HG03103 (cell line): Measurements from ENCODE around the gene ICAM4.
A peak's percentile ranks its signal among the peaks of the same experiment; 100 is the strongest.

Experiments
- ATAC-seq: cut with Tn5 transposase; IDR thresholded peaks from one replicate; pipeline ENCODE4 v1.9.1; 2021; ENCODE audit warnings: low read depth; ENCODE audit not compliant: unreplicated experiment

Gene ICAM4

DNA sequence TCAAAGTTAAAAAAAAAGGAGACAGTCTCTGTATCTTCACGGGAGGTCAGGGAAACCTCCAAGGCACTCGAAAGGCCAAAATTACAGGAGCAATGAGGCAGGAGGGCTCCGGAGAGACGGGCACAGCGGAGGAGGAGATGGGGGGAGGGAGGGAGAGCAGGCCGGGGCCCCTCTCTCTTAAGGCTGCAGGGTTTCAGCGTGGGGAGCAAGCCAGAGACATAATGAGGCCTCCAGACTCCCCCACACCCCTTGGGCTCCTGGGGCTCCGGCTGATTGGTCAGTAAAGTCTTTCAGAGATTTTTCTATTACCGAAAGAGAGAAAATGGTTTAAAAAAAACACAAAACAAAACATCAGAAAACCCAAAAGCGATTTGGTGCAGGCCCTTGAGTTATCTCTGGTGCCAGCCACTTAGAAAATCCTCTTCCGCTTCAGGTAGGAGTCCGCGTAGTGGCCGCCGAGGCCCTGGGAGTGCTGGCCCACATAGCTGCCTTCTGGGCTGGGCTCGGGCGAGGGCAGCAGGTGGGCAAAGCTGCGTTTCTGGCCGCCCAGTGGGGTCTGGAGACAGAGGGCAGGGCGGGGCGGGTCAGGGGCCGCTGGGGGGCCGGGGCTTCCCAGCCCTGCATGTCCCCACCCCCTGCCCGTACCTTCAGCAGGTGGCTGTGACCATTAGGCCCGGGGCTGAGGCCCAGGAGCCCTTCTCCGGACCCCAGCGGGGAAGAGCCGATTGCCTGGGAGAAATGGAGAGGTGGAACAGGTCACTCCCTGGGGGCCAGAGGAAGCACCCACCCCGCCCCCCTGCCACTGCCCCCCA is 30.5 kb downstream of the ICAM4 start:
- no peak for ATAC-seq

GRCh38 chr19:10317857-10318462 is 31.2 kb downstream of the ICAM4 start:
- no peak for ATAC-seq

- ATAC-seq: no peak
Measured at GRCh38 chr19:10318807-10319682, 32.3 kb downstream of the ICAM4 start.

DNA sequence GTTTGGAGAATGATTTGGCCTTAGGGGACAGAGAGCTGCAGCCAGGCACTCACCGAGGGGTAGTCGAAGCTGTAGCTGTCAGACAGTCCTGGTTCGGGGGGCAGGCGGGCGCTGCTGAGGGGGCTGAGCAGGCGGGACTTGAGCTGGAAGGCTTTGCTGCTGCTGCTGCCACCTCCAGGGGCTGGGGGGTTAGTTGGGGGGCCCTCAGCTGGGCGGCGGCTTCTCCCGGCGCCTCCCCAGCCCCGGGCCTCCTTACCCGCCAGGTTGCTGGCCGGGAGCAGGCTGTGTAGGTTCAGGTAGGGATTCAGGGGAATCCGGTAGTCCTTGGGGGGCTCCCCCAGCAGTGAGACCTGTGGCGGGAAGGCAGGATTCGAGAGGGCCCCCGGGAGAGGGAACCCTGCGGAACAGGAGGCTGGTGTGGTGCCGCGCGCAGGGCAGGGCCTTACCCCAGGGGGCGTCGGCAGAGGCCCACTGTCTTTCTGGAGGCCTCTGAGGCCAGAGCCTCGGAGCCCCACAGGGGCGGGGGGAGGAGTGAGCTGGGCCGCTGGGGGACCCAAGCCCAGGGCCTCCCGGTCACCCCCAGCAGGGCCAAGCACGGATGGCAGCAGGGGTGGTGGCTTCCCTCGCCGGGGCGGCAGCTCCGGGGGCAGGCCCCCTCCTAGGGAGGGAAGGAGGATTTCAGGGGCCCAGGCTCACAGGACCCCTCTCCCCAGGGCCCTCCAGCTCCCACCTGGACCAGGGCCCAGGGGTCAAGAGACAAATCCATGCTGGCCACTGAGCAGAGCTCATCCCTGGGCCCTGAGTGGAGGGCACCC is 34.1 kb downstream of the ICAM4 start:
- ATAC-seq: no peak

GRCh38 chr19:10321417-10321797 is 34.7 kb downstream of the ICAM4 start:
- ATAC-seq: no peak

- no peak for ATAC-seq
Measured at GRCh38 chr19:10321874-10322835, 35.4 kb downstream of the ICAM4 start.

DNA sequence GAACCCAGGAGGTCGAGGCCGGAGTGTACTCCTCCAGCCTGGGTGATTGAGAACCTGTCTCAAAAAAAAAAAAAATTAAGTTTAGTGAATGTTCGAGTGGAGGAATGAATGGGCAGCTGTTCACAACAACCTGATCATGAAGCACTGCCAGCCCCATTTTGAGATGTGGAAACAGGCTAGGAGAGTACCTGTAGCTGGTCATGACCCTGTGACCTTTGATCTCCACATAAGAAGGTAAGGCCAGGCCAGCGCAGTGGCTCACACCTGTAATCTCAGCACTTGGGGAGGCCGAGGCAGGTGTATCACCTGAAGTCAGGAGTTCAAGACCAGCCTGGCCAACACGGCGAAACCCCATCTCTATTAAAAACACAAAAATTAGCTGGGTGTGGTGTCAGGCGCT is 39.0 kb downstream of the ICAM4 start:
- ATAC-seq: no peak

GRCh38 chr19:10327793-10328192 is 41.0 kb downstream of the ICAM4 start:
- ATAC-seq: no peak

DNA sequence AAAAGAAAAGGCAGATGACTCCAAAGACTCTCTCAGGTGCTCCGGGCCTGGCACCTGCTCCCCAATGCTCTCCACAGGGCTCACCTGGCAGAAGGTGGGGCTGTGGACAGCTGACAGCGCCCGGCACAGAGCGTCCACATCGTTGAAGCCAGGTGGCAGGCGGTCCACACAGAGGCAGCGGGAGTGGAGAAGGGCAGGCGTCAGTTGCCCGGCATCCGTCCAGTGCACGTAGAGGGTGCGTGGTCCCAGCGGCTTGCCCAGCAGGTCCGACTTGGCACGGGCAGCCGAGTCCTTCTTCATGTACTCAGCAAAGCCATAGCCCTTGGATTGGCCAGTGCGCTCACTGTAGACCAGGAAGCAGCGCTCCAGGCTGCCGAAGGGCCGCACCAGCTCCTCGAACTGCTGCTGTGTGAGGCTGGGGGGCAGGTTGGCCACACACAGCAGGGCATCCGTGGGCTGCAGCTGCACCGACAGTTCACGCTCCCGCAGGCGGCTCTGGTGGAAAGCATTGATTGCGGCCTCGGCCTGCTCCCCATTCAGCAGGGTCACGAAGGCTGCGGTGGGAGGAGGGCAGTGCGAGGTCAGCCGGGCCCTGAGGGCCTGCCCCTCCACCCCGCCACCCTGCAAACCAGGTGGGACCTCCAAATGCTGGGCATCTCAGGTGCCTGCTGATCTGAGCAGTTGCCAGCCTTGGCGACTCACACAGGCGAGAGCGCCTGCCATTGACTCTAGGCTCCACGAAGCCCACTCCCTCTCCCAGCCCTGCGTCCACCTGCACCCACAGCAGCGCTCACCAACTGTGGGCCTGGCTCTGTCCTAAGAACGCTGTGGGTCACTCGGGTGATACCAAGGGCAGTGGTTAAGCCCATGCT is 42.0 kb downstream of the ICAM4 start:
- ATAC-seq: no peak

DNA sequence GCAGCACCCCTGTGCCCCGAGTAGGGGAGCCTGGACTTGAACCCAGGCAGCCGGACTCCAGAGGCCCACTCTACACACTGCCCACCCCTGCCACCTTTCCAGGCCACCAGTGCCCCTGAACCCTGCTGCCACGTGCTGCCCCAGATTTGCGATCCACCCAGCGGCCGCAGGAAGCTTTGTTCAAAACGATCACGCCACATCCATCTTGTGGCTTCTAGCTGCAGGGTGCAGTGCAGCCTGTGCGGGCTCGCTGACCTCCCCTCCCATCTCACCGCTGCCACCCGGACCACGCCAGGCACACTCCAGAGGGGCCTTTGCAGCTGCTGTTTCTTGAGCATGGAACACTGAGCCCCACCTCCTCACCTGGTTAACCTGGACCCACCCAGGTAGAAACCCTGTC is 42.8 kb downstream of the ICAM4 start:
- ATAC-seq: no peak

DNA sequence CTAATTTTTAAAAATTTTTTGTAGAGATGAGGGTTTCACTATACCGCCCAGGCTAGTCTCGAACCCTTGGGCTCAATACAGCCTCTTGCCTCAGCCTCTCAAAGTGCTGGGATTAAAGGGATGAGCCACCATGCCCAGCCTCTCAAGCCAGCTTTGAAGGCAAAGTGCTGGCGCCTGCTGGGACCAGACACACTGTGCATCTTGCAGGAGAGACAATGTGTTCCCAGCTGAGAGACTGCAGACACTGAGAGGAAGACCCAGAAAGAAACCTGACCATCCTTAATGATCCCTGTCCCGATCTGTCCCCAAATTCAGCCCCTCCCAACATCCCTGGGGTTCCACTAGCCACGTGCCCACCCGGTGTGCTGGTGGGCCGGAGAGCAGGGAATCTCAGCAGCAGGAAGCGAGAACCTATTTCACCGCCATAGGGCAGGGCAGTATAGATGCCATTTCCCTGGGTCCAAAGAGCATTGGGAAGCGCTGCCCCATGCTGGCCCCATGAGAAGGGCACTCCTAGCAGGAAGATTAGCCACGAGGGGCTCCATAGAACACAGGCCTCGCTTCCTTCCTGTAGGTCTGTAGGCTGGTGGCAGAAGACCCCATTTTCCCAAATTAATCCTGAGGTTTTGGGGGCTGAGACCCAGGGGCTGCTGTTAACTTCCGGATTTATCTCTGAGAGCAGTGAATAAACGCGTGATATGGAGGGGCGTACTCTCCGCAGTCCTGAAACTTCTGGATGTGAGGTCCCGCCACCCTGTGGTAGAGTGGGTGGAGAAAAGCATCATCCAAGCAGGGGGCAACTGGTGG is 45.6 kb downstream of the ICAM4 start:
- ATAC-seq: no peak

- ATAC-seq: peak; percentile 84
Measured at GRCh38 chr19:10332965-10333757, 46.4 kb downstream of the ICAM4 start, which contains the start of gene RAVER1. Gene RAVER1, minus strand, starts transcription at chr19:10333529. Its CDS starts 22 bp downstream, at chr19:10333507.

DNA sequence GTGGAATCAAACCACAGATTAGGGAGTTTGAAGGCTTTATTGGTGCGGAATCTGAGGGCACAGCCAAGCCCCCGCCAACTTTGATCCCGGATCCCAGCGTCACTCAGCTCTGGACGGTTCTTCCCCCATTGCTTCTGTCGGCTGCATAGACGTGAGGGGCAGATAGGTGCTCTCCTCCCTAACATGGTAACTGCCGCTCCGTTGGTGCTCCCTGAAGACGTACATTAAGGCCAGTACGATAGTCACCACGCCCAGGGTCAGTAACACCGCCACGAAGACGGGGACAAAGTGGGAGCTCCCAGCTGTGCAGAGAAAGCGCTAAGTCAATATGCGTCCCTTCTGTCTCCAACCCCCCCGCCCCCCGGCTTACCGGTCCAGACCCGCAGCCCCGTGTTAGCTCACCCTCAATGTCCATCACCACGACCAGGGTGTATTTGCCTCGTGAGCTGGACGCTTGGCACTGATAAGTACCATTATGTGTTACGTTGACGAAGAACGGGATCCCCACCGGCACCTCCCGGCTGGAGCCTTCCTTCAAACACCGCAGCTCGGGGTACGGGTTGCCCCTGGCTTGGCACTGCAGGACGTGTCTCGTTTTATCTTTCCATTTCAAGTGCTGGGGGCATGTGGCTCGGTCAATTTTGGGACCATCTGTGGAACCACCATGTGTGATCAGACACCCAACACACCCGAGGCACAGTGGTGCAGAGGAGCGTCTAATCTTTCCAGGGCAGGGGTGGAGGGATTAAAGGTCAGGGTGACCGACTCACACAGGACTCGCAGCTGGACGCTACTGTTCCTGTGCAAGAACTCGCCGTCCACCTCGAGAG is 47.2 kb downstream of the ICAM4 start:
- no peak for ATAC-seq

DNA sequence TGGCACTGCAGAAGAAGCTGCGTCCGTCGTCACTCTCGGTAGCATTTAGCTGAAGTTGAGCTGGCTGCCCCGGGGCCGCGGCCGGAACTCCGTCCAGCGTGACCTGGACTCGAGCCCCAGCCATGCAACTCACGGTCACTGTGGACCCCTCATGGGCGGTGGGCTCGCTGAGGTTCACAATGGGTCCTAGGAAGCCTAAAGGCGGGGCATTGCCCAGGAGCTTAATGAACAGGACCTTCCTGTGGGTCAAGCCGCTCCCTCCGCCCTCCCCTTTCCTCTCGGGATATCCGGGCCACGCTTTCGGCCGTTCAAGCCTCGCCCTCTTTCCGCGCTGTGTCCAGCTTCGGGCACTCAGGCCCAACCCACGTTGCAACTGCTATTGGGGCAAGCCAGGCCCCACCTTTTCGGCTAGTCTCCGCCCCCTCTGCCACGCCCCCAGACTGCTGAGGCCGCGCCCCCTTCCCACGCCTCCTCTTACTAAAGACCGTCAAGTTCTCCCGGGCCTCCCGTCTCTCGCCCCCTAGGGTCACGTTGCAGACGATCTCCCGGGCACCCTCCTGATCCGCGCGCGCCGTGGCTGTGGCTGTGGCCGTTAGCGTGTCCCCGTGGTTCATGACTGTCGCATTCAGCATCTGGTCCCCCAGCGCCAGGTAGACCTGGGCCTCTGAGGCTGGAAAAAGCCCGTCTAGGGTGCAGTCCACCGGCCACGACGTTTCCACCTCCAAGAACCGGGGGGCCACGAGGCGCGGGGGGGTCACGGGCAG is 48.0 kb downstream of the ICAM4 start:
- no peak for ATAC-seq

- no peak for ATAC-seq
Measured at GRCh38 chr19:10335352-10335985, 48.7 kb downstream of the ICAM4 start.
